SK-N-SH (cell line): ENCODE data around the gene NLRP11. TPM values are rescaled to one million over a fixed set of nuclear protein-coding genes. Genes with fewer than 3 reads are reported as not detected.

ENCODE experiments used
- CTCF ChIA-PET: fragments of 300-600, 350-600 bp; formaldehyde crosslinking; extraction: SDS; loops from one replicate; lab custom pipeline; 2021; lab: Yijun Ruan, JAX
- POLR2A ChIA-PET: fragments of 350-600 bp; sonication (Branson Sonifier 250); formaldehyde crosslinking; extraction: SDS; loops from one replicate; lab custom pipeline; 2020; ENCODE audit warnings: antibody characterized with exemption, inconsistent platforms; lab: Yijun Ruan, JAX
- DNase-seq: peaks from one replicate; pipeline ENCODE4 v3.0.0; 2012
- H2AFZ ChIP-seq: fragments of 200-600 bp; sonication (generic); 2 replicates; pipeline ENCODE4 v1.8.1; 2016; ENCODE audit warnings: antibody characterized with exemption, mild to moderate bottlenecking, low read depth
- H3F3A ChIP-seq: fragments of 200-600 bp; sonication (generic); replicated peaks from 2 replicates; pipeline ENCODE3; 2016; ENCODE audit warnings: antibody characterized with exemption, mild to moderate bottlenecking; ENCODE audit not compliant: insufficient read depth
- H3K27ac ChIP-seq, 2 experiments: fragments of 200-500 bp in 1 of 2; fragments of 200-600 bp in 1 of 2; sonication (Bioruptor generic) in 1 of 2; sonication (generic), shearing (Covaris generic) in 1 of 2; 2 replicates each; pipeline versions ENCODE4 v1.5.1 to v1.6.1; 2014 to 2016; ENCODE audit warnings: low read depth in 2 of 2, inconsistent platforms in 1 of 2, low read length in 1 of 2, mild to moderate bottlenecking in 1 of 2, mixed read lengths in 1 of 2
- H3K27me3 ChIP-seq: fragments of 200-600 bp; sonication (generic), shearing (Covaris generic); 2 replicates; pipeline ENCODE4 v1.6.1; 2016; ENCODE audit warnings: mixed run types; ENCODE audit not compliant: insufficient read depth
- H3K36me3 ChIP-seq, 2 experiments: fragments of 200-500 bp in 1 of 2; fragments of 200-600 bp in 1 of 2; sonication (Bioruptor generic) in 1 of 2; sonication (generic) in 1 of 2; replicated peaks in 1 of 2; 2 replicates each; pipeline versions ENCODE3 to v1.5.1; 2014 to 2016; ENCODE audit warnings: low read length in 1 of 2, mild to moderate bottlenecking in 1 of 2; ENCODE audit not compliant: insufficient read depth in 2 of 2, control insufficient read depth in 1 of 2
- H3K4me1 ChIP-seq, 2 experiments: fragments of 200-500 bp in 1 of 2; fragments of 200-600 bp in 1 of 2; sonication (Bioruptor generic) in 1 of 2; sonication (generic), shearing (Covaris generic) in 1 of 2; 2 replicates each; pipeline versions ENCODE4 v1.5.1 to v1.6.1; 2014 to 2016; ENCODE audit warnings: low read depth in 1 of 2, low read length in 1 of 2, mixed run types in 1 of 2; ENCODE audit not compliant: insufficient read depth in 2 of 2, control insufficient read depth in 1 of 2
- H3K4me2 ChIP-seq: fragments of 200-600 bp; sonication (generic), shearing (Covaris generic); 2 replicates; pipeline ENCODE4 v1.6.1; 2017; ENCODE audit warnings: mixed run types
- H3K4me3 ChIP-seq, 2 experiments: fragments of 200-500 bp in 1 of 2; fragments of 200-600 bp in 1 of 2; sonication (Bioruptor generic) in 1 of 2; sonication (generic), shearing (Covaris generic) in 1 of 2; 2 replicates each; pipeline versions ENCODE4 v1.5.1 to v1.8.1; 2014 to 2016; ENCODE audit warnings: low read depth in 2 of 2, inconsistent platforms in 1 of 2, low read length in 1 of 2, mild to moderate bottlenecking in 1 of 2, mixed read lengths in 1 of 2, moderate library complexity in 1 of 2
- H3K79me2 ChIP-seq: fragments of 200-600 bp; sonication (generic); 2 replicates; pipeline ENCODE4 v1.8.1; 2017; ENCODE audit warnings: mild to moderate bottlenecking; ENCODE audit not compliant: insufficient read depth
- H3K9ac ChIP-seq: fragments of 200-600 bp; sonication (generic); 2 replicates; pipeline ENCODE4 v1.6.1; 2017; ENCODE audit warnings: mixed run types
- H3K9me2 ChIP-seq: fragments of 200-600 bp; sonication (generic); 2 replicates; pipeline ENCODE4 v1.6.1; 2017; ENCODE audit warnings: mixed run types
- H3K9me3 ChIP-seq: fragments of 200-600 bp; sonication (generic); 2 replicates; pipeline ENCODE4 v1.6.1; 2017; ENCODE audit warnings: mixed run types, mild to moderate bottlenecking, moderate library complexity
- H4K20me1 ChIP-seq: fragments of 200-600 bp; sonication (generic); 2 replicates; pipeline ENCODE4 v1.6.1; 2017; ENCODE audit warnings: mild to moderate bottlenecking, mixed run types; ENCODE audit not compliant: insufficient read depth
- CTCF ChIP-seq: fragments of 200-600 bp; sonication (generic); IDR thresholded peaks from 2 replicates; pipeline ENCODE4 v1.6.1; 2017; ENCODE audit warnings: antibody characterized with exemption, mild to moderate bottlenecking, moderate library complexity
- EP300 ChIP-seq, 2 experiments: IDR thresholded peaks; 2 replicates each; pipeline versions ENCODE4 v1.4.0 to v1.6.1; 2012; ENCODE audit warnings: borderline replicate concordance in 1 of 2, low read depth in 1 of 2, low read length in 1 of 2
- FOXM1 ChIP-seq: IDR thresholded peaks from 2 replicates; pipeline ENCODE4 v1.4.0; 2012; ENCODE audit warnings: low read depth, mild to moderate bottlenecking
- MXI1 ChIP-seq: IDR thresholded peaks from 2 replicates; pipeline ENCODE4 v1.6.1; 2012; ENCODE audit warnings: mild to moderate bottlenecking, low read depth, low read length, improper control_type of control experiment
- NFIC ChIP-seq: IDR thresholded peaks from 2 replicates; pipeline ENCODE4 v1.4.0; 2012; ENCODE audit warnings: borderline replicate concordance
- PBX3 ChIP-seq: IDR thresholded peaks from 2 replicates; pipeline ENCODE4; 2012
- RAD21 ChIP-seq: IDR thresholded peaks from 2 replicates; pipeline ENCODE4 v1.6.1; 2012; ENCODE audit warnings: mild to moderate bottlenecking, low read length
- REST ChIP-seq: IDR thresholded peaks from 2 replicates; pipeline ENCODE4 v1.6.1; 2012; ENCODE audit warnings: mild to moderate bottlenecking, low read depth, low read length, moderate library complexity
- RXRA ChIP-seq: IDR thresholded peaks from 2 replicates; pipeline ENCODE4 v1.4.0; 2012; ENCODE audit warnings: low read depth, mild to moderate bottlenecking, borderline replicate concordance
- TCF12 ChIP-seq: IDR thresholded peaks from 2 replicates; pipeline ENCODE4 v1.4.0; 2012
- TEAD4 ChIP-seq: IDR thresholded peaks from 2 replicates; pipeline ENCODE4 v1.4.0; 2012; ENCODE audit warnings: mild to moderate bottlenecking, borderline replicate concordance; ENCODE audit not compliant: insufficient read depth
- USF1 ChIP-seq: IDR thresholded peaks from 2 replicates; pipeline ENCODE4 v1.4.0; 2012; ENCODE audit warnings: low read depth, borderline replicate concordance
- USF2 ChIP-seq: fragments of 150-350 bp; IDR thresholded peaks from 2 replicates; pipeline ENCODE4 v1.6.1; 2017; ENCODE audit warnings: antibody characterized with exemption, low read length, low read depth, borderline replicate concordance
- YY1 ChIP-seq: IDR thresholded peaks from 2 replicates; pipeline ENCODE4 v1.4.0; 2012; ENCODE audit warnings: low read depth, mild to moderate bottlenecking
- ZBTB33 ChIP-seq: IDR thresholded peaks from 2 replicates; pipeline ENCODE4 v1.4.0; 2012; ENCODE audit warnings: low read depth, borderline replicate concordance
- WGBS: methylation state at CpG from one replicate; pipeline ENCODE4 v1.1.6; 2017; ENCODE audit warnings: low lambda C conversion rate; 5-methylcytosine and 5-hydroxymethylcytosine counted together
- polyA plus RNA-seq, 3 experiments: library from polyadenylated mRNA; depleted of rRNA; stranded (reverse); fragments of >200 nt; gene quantifications; 2 replicates each; pipeline ENCODE4 v1.2.3, GENCODE V29; 2012

Gene NLRP11
- polyA plus RNA-seq, 1 of the 3 experiments (the other 2 are of a cell fraction): 0.02 TPM

- peaks cover 29% of the 10 kb centered on the region; the same call in 1 of the 2 replicates for H3K27me3 ChIP-seq
- H3K4me2 ChIP-seq: no peak overlapping the region
- H3K9ac ChIP-seq: no peak overlapping the region
- POLR2A ChIA-PET: no interaction called here
- no peaks in the 10 kb centered on the region for H4K20me1 ChIP-seq
- no peaks in the 10 kb centered on the region for H3K79me2 ChIP-seq
- no peak overlapping the region for H3K27ac ChIP-seq
- H3K4me3 ChIP-seq: no peak overlapping the region
- no peaks in the 10 kb centered on the region for H3K36me3 ChIP-seq
- H2AFZ ChIP-seq: no peak overlapping the region
- 0% methylated on average over 5 of the region's 5 CpGs for WGBS
- H3K9me3 ChIP-seq: no peaks in the 10 kb centered on the region
- DNase-seq: no peak
- TF ChIP-seq REST (no peak), PBX3 (no peak), RXRA (no peak), USF1 (no peak), USF2 (no peak), YY1 (no peak), FOXM1 (no peak), MXI1 (no peak), RAD21 (no peak), TCF12 (no peak), EP300 (IDR thresholded peaks at IDR 0.05; ENCODE audit: borderline replicate concordance in 1 of 2, low read depth in 1 of 2, low read length in 1 of 2) (no peak), CTCF (no peak), NFIC (no peak), TEAD4 (no peak), ZBTB33 (no peak)
- TF ChIP-seq, all 33 proteins: peak for 0
- Histone ChIP-seq H3K4me1 (no peaks in the 10 kb centered on the region), H3F3A (no peaks in the 10 kb centered on the region), H3K9me2 (no peaks in the 10 kb centered on the region)
- CTCF ChIA-PET: no interaction called here
These were observed 27.2 kb upstream of the NLRP11 start for GRCh38 chr19:55858969-55859368.
